ENCODE measurements around the gene STARD9.
"Not testable (repeated sequence)": the region's sequence is repeated elsewhere in the genome, so short reads cannot be mapped to it uniquely, and the experiment has no call there.

Gene STARD9

GRCh38 chr15:42632105-42632675, 56.8 kb downstream of the STARD9 start:
- no peak for DNase-seq

- no peak for DNase-seq
Measured at GRCh38 chr15:42640109-42640508, 64.7 kb downstream of the STARD9 start.

- peak; percentile 60 to 71 for DNase-seq
Measured at GRCh38 chr15:42650208-42651066, 75.0 kb downstream of the STARD9 start.

- DNase-seq = no peak
Measured at GRCh38 chr15:42665827-42666226, 90.4 kb downstream of the STARD9 start.

- no peak for DNase-seq
Measured at GRCh38 chr15:42667855-42668254, 92.4 kb downstream of the STARD9 start.

- no peak for DNase-seq
Measured at GRCh38 chr15:42670451-42670850, 95.0 kb downstream of the STARD9 start.

GRCh38 chr15:42672444-42672843, 97.0 kb downstream of the STARD9 start:
- no peak for DNase-seq

GRCh38 chr15:42674472-42674871, 99.1 kb downstream of the STARD9 start:
- DNase-seq = no peak

- no peak for DNase-seq
Measured at GRCh38 chr15:42675021-42675420, 99.6 kb downstream of the STARD9 start.

GRCh38 chr15:42679285-42680141, 104.1 kb downstream of the STARD9 start:
- no peak for DNase-seq

GRCh38 chr15:42680142-42680482, 104.7 kb downstream of the STARD9 start:
- not testable (repeated sequence) for DNase-seq

- DNase-seq = no peak
Measured at GRCh38 chr15:42681119-42681518, 105.7 kb downstream of the STARD9 start.

GRCh38 chr15:42686281-42686680, 110.9 kb downstream of the STARD9 start:
- DNase-seq = no peak

- DNase-seq = no peak
Measured at GRCh38 chr15:42687740-42688139, 112.3 kb downstream of the STARD9 start.

GRCh38 chr15:42688301-42688700, 112.9 kb downstream of the STARD9 start:
- no peak for DNase-seq

- DNase-seq = no peak
Measured at GRCh38 chr15:42691308-42691707, 115.9 kb downstream of the STARD9 start.

GRCh38 chr15:42691770-42692169, 116.4 kb downstream of the STARD9 start:
- DNase-seq = no peak

- DNase-seq = no peak
Measured at GRCh38 chr15:42692536-42692935, 117.1 kb downstream of the STARD9 start.

- DNase-seq = no peak
Measured at GRCh38 chr15:42692997-42693396, 117.6 kb downstream of the STARD9 start.

GRCh38 chr15:42693496-42693895, 118.1 kb downstream of the STARD9 start:
- DNase-seq = no peak

GRCh38 chr15:42693942-42694341, 118.5 kb downstream of the STARD9 start:
- DNase-seq = no peak

- no peak for DNase-seq
Measured at GRCh38 chr15:42694398-42694797, 119.0 kb downstream of the STARD9 start.

GRCh38 chr15:42695527-42696071, 120.2 kb downstream of the STARD9 start:
- no peak for DNase-seq
